Stomach (tissue), 4 donors: ENCODE measurements around the gene DNM3.

Experiments used
- CTCF ChIP-seq, 7 experiments: fragments of 450-650 bp in 4 of 7; fragments of 200-600 bp in 3 of 7; sonication (generic) in 3 of 7; IDR thresholded peaks; one replicate each; pipeline ENCODE4 v1.5.1; 2016 to 2019; ENCODE audit warnings: antibody characterized with exemption in 7 of 7, control low read depth in 2 of 7, mild to moderate bottlenecking in 1 of 7
- EP300 ChIP-seq: sonication (generic); formaldehyde crosslinking; IDR thresholded peaks from one replicate; pipeline ENCODE4 v1.6.1; 2017; ENCODE audit warnings: antibody characterized with exemption
- POLR2A ChIP-seq, 4 donors: fragments of 450-650 bp; IDR thresholded peaks; one replicate each; pipeline ENCODE4 v1.6.1; 2016; ENCODE audit warnings: antibody characterized with exemption in 4 of 4, control low read depth in 2 of 4, mild to moderate bottlenecking in 1 of 4, moderate library complexity in 1 of 4
- POLR2AphosphoS5 ChIP-seq, 3 donors: sonication (generic); formaldehyde crosslinking; IDR thresholded peaks; one replicate each; pipeline ENCODE4 v1.6.1; 2016; ENCODE audit warnings: antibody characterized with exemption in 3 of 3

- TF ChIP-seq CTCF (IDR thresholded peaks at IDR 0.05) (no peak), POLR2A (IDR thresholded peaks at IDR 0.05) (no peak), EP300 (no peak), POLR2AphosphoS5 (IDR thresholded peaks at IDR 0.05) (no peak)
These were observed 279.9 kb downstream of the DNM3 start for GRCh38 chr1:172121081-172121717.
